A673 (cell line): ENCODE measurements around the gene RERE. TPM values are rescaled to one million over a fixed set of nuclear protein-coding genes. Genes with fewer than 3 reads are reported as not detected.
A peak's percentile ranks its signal among the peaks of the same experiment; 100 is the strongest.

Source experiments
- BruUV-seq: library from RNA; stranded (reverse); fragments of 400-500 nt; replicated peaks from 2 replicates; lab custom pipeline; 2021; lab: Mats Ljungman, UMichigan
- CTCF ChIA-PET: fragments of 300-600 bp; sonication (Branson Sonifier 250); formaldehyde crosslinking; loops from one replicate; lab custom pipeline; 2022; ENCODE audit warnings: antibody characterized with exemption; lab: Charles Lee
- POLR2A ChIA-PET: fragments of 300-600 bp; sonication (Branson Sonifier 250); formaldehyde crosslinking; loops from one replicate; lab custom pipeline; 2022; ENCODE audit warnings: antibody characterized with exemption; ENCODE audit not compliant: low non-redundant PET; lab: Charles Lee
- DNase-seq: peaks from one replicate; pipeline ENCODE4 v3.0.0-alpha.2; 2015; ENCODE audit warnings: low spot score
- H3K27ac ChIP-seq: fragments of 200-600 bp; sonication (generic); 2 replicates; pipeline ENCODE4 v1.5.1; 2016; ENCODE audit warnings: mixed run types, low read depth, mild to moderate bottlenecking, mixed read lengths, antibody characterized with exemption, low read length; ENCODE audit not compliant: poor library complexity, severe bottlenecking
- H3K27me3 ChIP-seq: fragments of 200-600 bp; sonication (generic); replicated peaks from 2 replicates; pipeline ENCODE4 v1.6.1; 2017; ENCODE audit warnings: mixed run types, low read depth, mild to moderate bottlenecking, mixed read lengths, antibody characterized with exemption, low read length; ENCODE audit not compliant: insufficient read depth, poor library complexity
- H3K36me3 ChIP-seq: fragments of 200-600 bp; sonication (generic); 2 replicates; pipeline ENCODE4 v1.6.1; 2016; ENCODE audit warnings: mixed run types, mild to moderate bottlenecking, mixed read lengths, antibody characterized with exemption, low read length; ENCODE audit not compliant: insufficient read depth, poor library complexity, severe bottlenecking
- H3K4me1 ChIP-seq: fragments of 200-600 bp; sonication (generic); 2 replicates; pipeline ENCODE4 v1.6.1; 2017; ENCODE audit warnings: mixed run types, mild to moderate bottlenecking, mixed read lengths, antibody characterized with exemption, low read length; ENCODE audit not compliant: insufficient read depth, poor library complexity, severe bottlenecking
- H3K4me3 ChIP-seq: fragments of 200-600 bp; sonication (generic); 2 replicates; pipeline ENCODE4 v1.5.1; 2016; ENCODE audit warnings: low read depth, mixed run types, mild to moderate bottlenecking, mixed read lengths, low read length; ENCODE audit not compliant: poor library complexity, severe bottlenecking
- H3K9me3 ChIP-seq: fragments of 200-600 bp; sonication (generic); 2 replicates; pipeline ENCODE4 v1.6.1; 2016; ENCODE audit warnings: mixed run types, low read depth, mild to moderate bottlenecking, mixed read lengths, antibody characterized with exemption, low read length; ENCODE audit not compliant: poor library complexity, severe bottlenecking
- EZH2 ChIP-seq: fragments of 200-600 bp; sonication (generic); IDR thresholded peaks from 2 replicates; pipeline ENCODE4 v1.6.1; 2017; ENCODE audit warnings: borderline replicate concordance, low read depth, mild to moderate bottlenecking, mixed read lengths, antibody characterized with exemption, low read length; ENCODE audit not compliant: poor library complexity, severe bottlenecking
- intact Hi-C: fragments of 100-400 bp; cut with micrococcal nuclease; formaldehyde crosslinking; loops from one replicate; pipeline ENCODE4 v1.10.0; 2022; ENCODE audit not compliant: unreplicated experiment
- total RNA-seq: library from RNA; stranded (reverse); gene quantifications from 2 replicates; pipeline ENCODE4 v1.2.3, GENCODE V29; 2021
- TF ChIP-seq, protein P1 (sequence below): fragments of 300-800, 200-600 bp; sonication (generic); conservative IDR thresholded peaks from 2 replicates; pipeline ENCODE4 v1.5.1; 2017; ENCODE audit warnings: low read depth, mild to moderate bottlenecking, antibody characterized with exemption, low read length, moderate library complexity, mixed read lengths

The RERE gene
- total RNA-seq, 1 experiment from 2014 or later = 188 TPM

DNA sequence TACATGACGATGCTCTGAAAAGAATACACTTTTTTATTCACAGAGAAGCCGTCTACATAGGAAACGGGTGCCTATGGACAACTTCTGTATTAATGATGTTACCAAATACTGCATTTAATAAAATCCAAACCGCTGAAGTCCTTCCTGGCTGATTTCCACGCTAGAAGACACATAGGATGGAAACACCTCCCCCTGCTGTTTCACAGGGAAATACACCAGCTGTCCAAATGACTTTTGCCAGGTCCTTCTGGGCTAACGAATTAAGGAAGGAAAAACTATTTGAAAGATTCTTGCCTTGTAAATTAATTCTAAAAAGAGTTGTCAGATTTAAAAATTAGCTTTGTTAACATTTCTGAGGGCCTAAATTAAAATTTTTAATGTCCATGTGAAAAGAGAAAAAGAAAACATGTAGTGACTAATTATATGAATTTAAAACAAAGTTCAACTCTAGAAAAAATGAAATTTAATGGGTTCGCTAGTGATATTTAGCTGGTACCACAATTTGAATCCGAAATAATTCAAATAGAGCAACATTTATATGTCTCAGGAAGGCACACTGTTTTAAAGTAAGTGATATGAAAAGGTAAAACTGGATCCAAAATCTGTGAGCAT, 146.0 kb downstream of the RERE start:
- POLR2A ChIA-PET = no interaction called here
- Histone ChIP-seq H3K4me1 (peaks cover 95% of the 10 kb centered on the region), H3K36me3 (no peaks in the 10 kb centered on the region)

DNA sequence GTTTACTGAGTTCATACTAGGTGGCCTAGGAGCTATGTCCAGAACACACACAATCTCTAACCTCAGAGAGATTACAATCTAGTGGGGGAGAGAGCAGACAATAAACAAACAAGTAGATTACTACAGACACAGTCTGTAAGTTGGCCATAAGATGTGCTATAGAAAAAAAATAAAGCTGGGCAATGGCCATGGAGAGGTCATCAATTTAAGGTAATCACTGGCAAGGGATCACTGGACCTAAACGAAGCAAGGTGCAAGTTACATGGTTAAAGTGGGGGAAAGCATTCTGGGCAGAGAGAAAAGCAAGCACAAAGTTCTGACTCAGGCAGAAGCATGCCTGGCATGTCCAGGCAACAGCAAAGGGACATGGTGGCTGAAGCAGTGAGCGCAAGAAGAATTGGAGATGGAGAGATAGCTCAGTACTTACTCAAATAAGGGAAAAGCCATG, 147.0 kb downstream of the RERE start:
- BruUV-seq = no TSS peak
- TF ChIP-seq, protein P1, sequence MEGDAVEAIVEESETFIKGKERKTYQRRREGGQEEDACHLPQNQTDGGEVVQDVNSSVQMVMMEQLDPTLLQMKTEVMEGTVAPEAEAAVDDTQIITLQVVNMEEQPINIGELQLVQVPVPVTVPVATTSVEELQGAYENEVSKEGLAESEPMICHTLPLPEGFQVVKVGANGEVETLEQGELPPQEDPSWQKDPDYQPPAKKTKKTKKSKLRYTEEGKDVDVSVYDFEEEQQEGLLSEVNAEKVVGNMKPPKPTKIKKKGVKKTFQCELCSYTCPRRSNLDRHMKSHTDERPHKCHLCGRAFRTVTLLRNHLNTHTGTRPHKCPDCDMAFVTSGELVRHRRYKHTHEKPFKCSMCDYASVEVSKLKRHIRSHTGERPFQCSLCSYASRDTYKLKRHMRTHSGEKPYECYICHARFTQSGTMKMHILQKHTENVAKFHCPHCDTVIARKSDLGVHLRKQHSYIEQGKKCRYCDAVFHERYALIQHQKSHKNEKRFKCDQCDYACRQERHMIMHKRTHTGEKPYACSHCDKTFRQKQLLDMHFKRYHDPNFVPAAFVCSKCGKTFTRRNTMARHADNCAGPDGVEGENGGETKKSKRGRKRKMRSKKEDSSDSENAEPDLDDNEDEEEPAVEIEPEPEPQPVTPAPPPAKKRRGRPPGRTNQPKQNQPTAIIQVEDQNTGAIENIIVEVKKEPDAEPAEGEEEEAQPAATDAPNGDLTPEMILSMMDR = no peak
- TF ChIP-seq EZH2 = no peak
- ChIA-PET POLR2A (no interaction called here), CTCF (interaction anchor here (0.6 kb wide), 1 partner anchor 13 kb away, joined by 4 read pairs; no protein-coding TSS in a partner anchor)
- Histone ChIP-seq H3K36me3 (no peaks in the 10 kb centered on the region), H3K9me3 (no peaks in the 10 kb centered on the region), H3K27me3 (no peaks in the 10 kb centered on the region), H3K4me1 (peaks cover 96% of the 10 kb centered on the region), H3K4me3 (peak overlapping the region; percentile 7), H3K27ac (peak overlapping the region; percentile 83)
- no peak for DNase-seq
- intact Hi-C loops = no loop called here

More for the DNA sequence above, 146.0 kb downstream of the RERE start:
- BruUV-seq = no TSS peak
- no peak for TF ChIP-seq EZH2
- TF ChIP-seq, protein P1 = peak; percentile 91
- H3K27ac ChIP-seq = peak overlapping the region; percentile 83
- H3K9me3 ChIP-seq = no peaks in the 10 kb centered on the region
- peak; percentile 89 for DNase-seq
- no peaks in the 10 kb centered on the region for H3K27me3 ChIP-seq
- CTCF ChIA-PET = interaction anchor here (0.5 to 0.7 kb wide), 4 partner anchors 11 to 268 kb away, joined by 3 to 12 read pairs (median 6); no protein-coding TSS in a partner anchor
- intact Hi-C loops = loop anchor here (1.0 kb wide), 1 partner anchor 110 kb away; no protein-coding TSS in a partner anchor
- H3K4me3 ChIP-seq = no peak overlapping the region

DNA sequence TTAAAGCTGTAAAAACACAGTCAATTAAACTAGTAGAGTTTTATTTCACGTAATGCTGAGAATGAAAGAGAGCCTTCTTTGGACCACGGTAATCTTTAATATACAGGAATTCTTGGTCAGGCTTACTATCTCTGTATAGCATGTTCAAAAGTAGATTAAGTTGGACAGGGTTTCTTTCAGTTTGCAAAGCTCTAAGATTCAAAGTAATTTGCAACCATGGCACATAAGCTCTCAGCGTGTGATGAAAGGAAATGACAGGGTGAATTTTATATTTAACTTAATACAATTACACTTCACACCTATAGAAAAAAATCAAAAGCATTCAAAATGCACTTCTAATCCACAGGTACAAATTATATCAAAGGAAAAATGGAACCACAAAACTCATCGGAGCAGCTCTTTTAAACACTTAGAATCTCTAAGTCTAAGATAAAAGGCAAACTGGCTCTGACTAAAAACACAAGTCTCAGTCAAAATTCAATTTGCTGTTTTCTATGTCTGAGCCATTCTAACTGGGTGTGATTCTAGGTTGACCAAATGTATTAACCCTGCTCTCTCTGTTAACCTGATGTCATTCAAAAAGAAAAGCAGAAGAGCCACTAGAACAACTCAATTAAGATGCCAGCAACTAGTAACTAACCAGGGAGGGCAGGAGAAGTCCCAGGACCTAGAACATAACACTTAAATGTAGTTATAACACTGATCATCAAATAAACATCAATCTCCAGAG, 147.7 kb downstream of the RERE start:
- peak overlapping the region; percentile 7 for H3K4me3 ChIP-seq
- BruUV-seq = no TSS peak
- CTCF ChIA-PET = interaction anchor here (0.6 kb wide), 1 partner anchor 61 kb away, joined by 3 read pairs; no protein-coding TSS in a partner anchor

More for the DNA sequence above, 147.7 kb downstream of the RERE start:
- POLR2A ChIA-PET = interaction anchor here (0.5 kb wide), 1 partner anchor 754 kb away, joined by 3 read pairs; no protein-coding TSS in a partner anchor
- no peaks in the 10 kb centered on the region for H3K36me3 ChIP-seq
- no peaks in the 10 kb centered on the region for H3K9me3 ChIP-seq
- H3K27me3 ChIP-seq = no peaks in the 10 kb centered on the region
- no peak for TF ChIP-seq EZH2
- TF ChIP-seq, protein P1 = no peak
- H3K27ac ChIP-seq = peak overlapping the region; percentile 83
- peaks cover 96% of the 10 kb centered on the region for H3K4me1 ChIP-seq
- intact Hi-C loops = loop anchor here (10.0 kb wide), 1 partner anchor 205 kb away; no protein-coding TSS in a partner anchor
- peak; percentile 56 for DNase-seq
